Non-pigmented ciliary epithelial cell (primary cell): ENCODE results near the gene STK38L.

ENCODE experiments used
- DNase-seq: peaks from one replicate; pipeline ENCODE4 v3.0.0-alpha.2; 2010; ENCODE audit warnings: low read depth

STK38L gene

GRCh38 chr12:27243804-27244688 is at the start of gene STK38L:
Gene STK38L (plus strand): TSS chr12:27244286. CDS start chr12:27297721, 53,435 bp downstream.
- peak; percentile 62 for DNase-seq

GRCh38 chr12:27194644-27195043 is 49.4 kb upstream of the STK38L start:
- no peak for DNase-seq

- no peak for DNase-seq
Measured at GRCh38 chr12:27198036-27198435, 46.0 kb upstream of the STK38L start.

- no peak for DNase-seq
Measured at GRCh38 chr12:27199638-27200300, 44.3 kb upstream of the STK38L start.

GRCh38 chr12:27201169-27201568 is 42.9 kb upstream of the STK38L start:
- no peak for DNase-seq

GRCh38 chr12:27206801-27207502 is 37.1 kb upstream of the STK38L start:
- no peak for DNase-seq

- DNase-seq = no peak
Measured at GRCh38 chr12:27207615-27208413, 36.3 kb upstream of the STK38L start.

GRCh38 chr12:27208414-27208750 is 35.7 kb upstream of the STK38L start:
- no peak for DNase-seq

- DNase-seq = no peak
Measured at GRCh38 chr12:27209257-27209910, 34.7 kb upstream of the STK38L start.

GRCh38 chr12:27210187-27210586 is 33.9 kb upstream of the STK38L start:
- no peak for DNase-seq

GRCh38 chr12:27212861-27213260 is 31.2 kb upstream of the STK38L start:
- no peak for DNase-seq

GRCh38 chr12:27213304-27213703 is 30.8 kb upstream of the STK38L start:
- DNase-seq = no peak

GRCh38 chr12:27213830-27214787 is 30.0 kb upstream of the STK38L start:
- no peak for DNase-seq

- DNase-seq = no peak
Measured at GRCh38 chr12:27217590-27217989, 26.5 kb upstream of the STK38L start.

GRCh38 chr12:27219693-27220054 is 24.4 kb upstream of the STK38L start:
- no peak for DNase-seq

- DNase-seq = no peak
Measured at GRCh38 chr12:27220055-27220987, 23.8 kb upstream of the STK38L start.

- no peak for DNase-seq
Measured at GRCh38 chr12:27220988-27221345, 23.1 kb upstream of the STK38L start.

GRCh38 chr12:27221625-27222387 is 22.3 kb upstream of the STK38L start:
- DNase-seq = no peak
